Epithelial cell of proximal tubule (primary cell): ENCODE data around the gene SMIM15. TPM values are rescaled to one million over a fixed set of nuclear protein-coding genes. Genes with fewer than 3 reads are reported as not detected.
A peak's percentile ranks its signal among the peaks of the same experiment; 100 is the strongest.

ENCODE experiments used
- DNase-seq: peaks from one replicate; pipeline ENCODE4 v3.0.0-alpha.2; 2011; ENCODE audit warnings: low read depth
- H3K4me3 ChIP-seq: 2 replicates; pipeline ENCODE4 v1.5.1; 2011; ENCODE audit warnings: low read depth, mild to moderate bottlenecking, low read length
- CTCF ChIP-seq: conservative IDR thresholded peaks from 2 replicates; pipeline ENCODE4 v1.5.1; 2012; ENCODE audit warnings: low read depth, mild to moderate bottlenecking, low read length
- total RNA-seq: library from RNA; depleted of rRNA; stranded (reverse); fragments of >200 nt; gene quantifications from 2 replicates; pipeline ENCODE4 v1.2.3, GENCODE V29; 2015

Gene SMIM15
- total RNA-seq, 1 donor from 2014 or later = 70.5 TPM

GRCh38 chr5:61160497-61160896, 1.8 kb downstream of the SMIM15 start:
- no peak for DNase-seq
- TF ChIP-seq CTCF = no peak
- peak overlapping the region; percentile 93 for H3K4me3 ChIP-seq

- no peak for TF ChIP-seq CTCF
- H3K4me3 ChIP-seq = no peak overlapping the region
- DNase-seq = no peak
These were observed 2.4 kb downstream of the SMIM15 start for GRCh38 chr5:61159836-61160235.

GRCh38 chr5:61159070-61159469, 3.2 kb downstream of the SMIM15 start:
- no peak for TF ChIP-seq CTCF
- H3K4me3 ChIP-seq = no peak overlapping the region
- no peak for DNase-seq

GRCh38 chr5:61151893-61152292, 10.4 kb downstream of the SMIM15 start:
- DNase-seq = no peak
- TF ChIP-seq CTCF = no peak
- H3K4me3 ChIP-seq = no peak overlapping the region

DNA sequence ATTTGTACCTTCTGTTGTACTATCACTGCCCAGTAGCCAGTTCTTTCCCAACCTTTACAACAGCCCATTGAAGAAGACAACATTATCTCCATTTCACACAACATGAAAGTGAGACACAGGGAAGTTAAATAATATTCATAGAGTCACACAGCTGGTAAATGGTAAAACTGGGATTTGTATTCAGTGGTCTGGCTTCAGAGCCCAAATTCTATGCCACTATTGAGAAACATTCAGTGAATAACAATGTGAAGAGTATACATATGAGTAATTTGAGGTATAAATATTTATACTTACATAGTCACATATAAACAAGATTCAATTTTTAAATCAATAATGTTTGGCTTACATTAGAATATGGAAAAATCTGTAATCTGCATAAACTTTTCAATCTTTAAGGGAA, 13.8 kb downstream of the SMIM15 start:
- H3K4me3 ChIP-seq = no peak overlapping the region
- DNase-seq = no peak
- no peak for TF ChIP-seq CTCF

GRCh38 chr5:61142811-61143210, 19.5 kb downstream of the SMIM15 start:
- DNase-seq = no peak
- no peak overlapping the region for H3K4me3 ChIP-seq
- TF ChIP-seq CTCF = no peak

DNA sequence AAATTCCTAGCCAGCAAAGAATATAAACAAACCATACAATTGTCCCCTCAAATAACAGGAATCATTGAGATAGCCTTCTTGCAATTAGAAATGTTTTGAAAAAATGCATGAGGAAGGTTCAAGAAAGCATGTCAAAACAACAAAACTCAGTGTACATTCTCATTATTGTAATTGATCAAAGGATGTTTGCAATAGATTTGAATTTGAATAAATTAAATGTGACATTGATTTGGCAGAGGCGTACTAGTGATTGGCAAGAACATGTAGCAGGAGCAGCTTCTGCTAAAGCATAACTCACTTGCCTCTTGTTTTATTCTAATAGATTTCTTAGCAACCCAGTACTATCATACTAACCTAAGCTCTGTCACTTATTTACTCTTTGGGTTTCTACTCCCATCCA, 19.9 kb downstream of the SMIM15 start:
- no peak for DNase-seq

More for the DNA sequence above, 19.9 kb downstream of the SMIM15 start:
- no peak overlapping the region for H3K4me3 ChIP-seq
- TF ChIP-seq CTCF = no peak
